IPS DF 4.7 (cell line): Measurements from ENCODE around the gene STK32C.
"Not testable (repeated sequence)": the region's sequence is repeated elsewhere in the genome, so short reads cannot be mapped to it uniquely, and the experiment has no call there.

ENCODE experiments used
- DNase-seq: peaks from one replicate; pipeline ENCODE4 v3.0.0-alpha.2; 2013; ENCODE audit warnings: low spot score; ENCODE audit errors: extremely low read depth

STK32C gene

GRCh38 chr10:132302421-132303310 is 5.1 kb downstream of the STK32C start:
- DNase-seq = no peak

GRCh38 chr10:132301371-132302330 is 6.1 kb downstream of the STK32C start:
- DNase-seq = no peak

DNA sequence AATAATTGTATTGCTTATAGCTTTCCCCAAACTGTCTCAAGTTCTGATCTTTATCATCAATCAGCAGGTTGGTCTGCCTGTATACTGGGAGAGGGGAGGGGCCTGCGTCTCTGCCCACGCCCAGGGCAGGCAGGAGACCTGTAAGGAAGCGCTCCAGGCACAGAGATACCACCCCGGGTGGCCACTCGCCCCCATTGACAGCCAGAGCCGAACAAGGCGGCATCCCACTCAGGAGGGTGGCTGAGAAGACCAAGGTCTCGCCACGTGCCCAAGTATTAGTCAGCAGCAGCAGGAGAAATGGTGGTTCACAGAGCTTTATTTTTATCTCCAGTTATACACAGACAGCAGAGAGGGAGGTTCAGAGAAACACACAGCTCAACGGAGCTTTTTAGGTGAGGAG is 7.2 kb downstream of the STK32C start:
- no peak for DNase-seq

- DNase-seq = no peak
Observed at GRCh38 chr10:132299371-132300336, 8.1 kb downstream of the STK32C start.

DNA sequence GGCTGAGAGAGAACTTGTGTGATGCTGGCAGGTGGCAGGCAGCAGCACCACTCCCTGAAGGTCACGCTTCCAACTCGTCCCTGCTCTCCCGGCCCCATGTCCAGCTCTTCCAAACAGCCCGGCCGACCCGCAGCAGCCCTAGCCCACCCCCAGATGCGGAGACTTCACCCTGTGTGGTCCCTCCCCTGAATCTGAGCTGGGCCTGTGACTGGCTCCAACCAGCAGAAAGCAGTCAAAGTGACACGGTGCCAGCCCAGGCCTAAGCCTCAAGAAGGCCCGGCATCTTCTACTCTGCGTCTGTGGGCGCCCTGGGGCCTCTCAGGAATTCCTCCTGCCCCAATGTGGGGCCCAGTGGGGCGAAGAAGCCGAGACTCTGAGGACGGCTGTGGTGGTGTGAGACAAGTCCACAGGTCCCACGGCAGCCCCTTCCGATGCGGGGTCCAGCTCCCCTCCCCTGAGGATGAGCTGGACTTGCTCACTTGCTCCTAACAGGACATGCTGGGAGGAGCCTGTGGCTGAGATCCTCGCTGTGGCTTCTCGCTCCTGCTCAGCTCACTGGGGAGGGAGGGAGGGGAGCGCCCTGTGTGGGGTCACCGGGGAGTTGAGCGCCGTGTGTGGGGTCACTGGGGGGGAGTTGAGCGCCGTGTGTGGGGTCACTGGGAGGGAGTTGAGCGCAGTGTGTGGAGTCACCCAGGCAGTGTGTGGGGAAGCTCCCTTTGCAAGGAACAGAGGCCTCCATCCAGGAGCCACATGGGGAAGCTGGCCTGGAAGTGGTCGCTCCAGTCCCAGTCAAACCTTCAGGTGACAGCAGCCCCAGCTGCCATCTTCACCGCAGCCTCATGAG is 9.5 kb downstream of the STK32C start:
- DNase-seq = no peak

GRCh38 chr10:132297526-132297925 is 10.2 kb downstream of the STK32C start:
- DNase-seq = no peak

DNA sequence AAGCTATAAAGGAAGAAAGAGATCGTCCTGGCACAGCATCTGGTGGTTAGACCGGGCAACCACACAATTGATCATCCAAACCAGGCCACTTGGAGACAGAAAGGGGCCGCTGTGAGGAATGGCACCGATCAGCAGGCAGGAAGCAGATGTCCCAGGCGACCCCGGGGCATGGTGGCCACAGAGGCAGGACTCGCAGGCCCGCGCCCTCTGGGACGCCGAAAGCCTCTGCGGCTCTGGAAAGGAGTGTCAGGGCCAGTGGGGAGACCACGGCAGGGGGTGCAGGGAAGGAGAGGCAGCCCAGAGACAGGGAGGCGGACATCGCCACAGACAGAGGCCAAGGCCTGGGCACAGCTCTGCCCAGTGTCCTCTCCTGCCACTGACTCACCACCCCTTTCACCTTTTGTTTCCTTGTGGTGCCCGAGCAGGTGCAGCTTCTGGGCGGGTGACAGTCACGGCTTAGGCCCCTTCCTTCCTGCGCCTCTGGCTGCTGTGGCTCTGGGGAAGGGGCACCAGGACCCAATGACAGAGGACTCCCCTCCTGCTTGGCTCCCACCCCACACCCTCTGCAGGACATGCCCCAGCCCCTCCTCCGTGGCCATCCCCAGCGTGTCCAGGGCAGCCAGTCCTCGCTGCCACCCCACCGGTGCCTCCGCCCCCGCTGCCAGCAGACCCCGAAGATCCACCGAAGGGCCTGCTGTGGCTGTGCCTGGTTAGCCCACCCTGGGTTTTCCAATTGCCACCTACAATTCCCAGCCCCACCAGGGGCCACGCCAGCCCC is 10.9 kb downstream of the STK32C start:
- no peak for DNase-seq

GRCh38 chr10:132295481-132295880 is 12.3 kb downstream of the STK32C start:
- DNase-seq = not testable (repeated sequence)

DNA sequence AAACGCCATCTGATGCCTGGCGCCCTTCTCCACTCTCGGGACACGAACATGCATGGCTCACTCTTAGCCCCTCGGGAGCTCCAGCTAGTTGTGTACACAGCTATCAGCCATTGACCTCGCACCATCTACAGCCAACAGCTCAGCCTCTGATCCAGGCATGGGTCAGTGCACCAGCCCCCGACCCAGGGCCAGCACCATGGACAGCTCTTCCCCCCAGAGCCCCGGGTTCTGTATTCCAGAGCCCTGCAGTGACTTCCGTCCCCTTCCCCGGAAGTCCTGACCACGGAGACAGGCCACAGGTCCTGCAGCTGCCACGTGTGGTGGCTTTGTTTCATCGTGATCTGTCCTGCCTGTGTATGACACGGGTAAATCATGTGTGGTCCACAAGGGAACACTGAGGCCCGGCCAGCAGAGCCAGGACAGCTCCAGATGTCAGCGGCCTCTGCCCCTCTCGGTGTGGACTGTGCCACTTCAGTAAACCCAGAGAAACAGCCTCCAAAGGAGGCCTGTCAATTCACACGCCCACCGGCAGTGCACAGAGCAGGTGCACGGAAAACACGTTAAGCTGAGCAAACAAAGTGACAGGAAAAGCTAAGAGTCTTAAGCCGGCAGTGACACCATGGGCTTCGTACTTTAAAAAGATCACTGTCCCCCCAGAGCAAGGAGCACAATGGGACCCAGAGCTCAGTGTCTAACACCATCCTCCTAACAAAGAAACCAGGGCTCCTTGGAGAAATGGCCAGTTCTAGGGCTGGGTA is 13.0 kb downstream of the STK32C start:
- DNase-seq = no peak

- no peak for DNase-seq
Observed at GRCh38 chr10:132293813-132294520, 13.8 kb downstream of the STK32C start.

DNA sequence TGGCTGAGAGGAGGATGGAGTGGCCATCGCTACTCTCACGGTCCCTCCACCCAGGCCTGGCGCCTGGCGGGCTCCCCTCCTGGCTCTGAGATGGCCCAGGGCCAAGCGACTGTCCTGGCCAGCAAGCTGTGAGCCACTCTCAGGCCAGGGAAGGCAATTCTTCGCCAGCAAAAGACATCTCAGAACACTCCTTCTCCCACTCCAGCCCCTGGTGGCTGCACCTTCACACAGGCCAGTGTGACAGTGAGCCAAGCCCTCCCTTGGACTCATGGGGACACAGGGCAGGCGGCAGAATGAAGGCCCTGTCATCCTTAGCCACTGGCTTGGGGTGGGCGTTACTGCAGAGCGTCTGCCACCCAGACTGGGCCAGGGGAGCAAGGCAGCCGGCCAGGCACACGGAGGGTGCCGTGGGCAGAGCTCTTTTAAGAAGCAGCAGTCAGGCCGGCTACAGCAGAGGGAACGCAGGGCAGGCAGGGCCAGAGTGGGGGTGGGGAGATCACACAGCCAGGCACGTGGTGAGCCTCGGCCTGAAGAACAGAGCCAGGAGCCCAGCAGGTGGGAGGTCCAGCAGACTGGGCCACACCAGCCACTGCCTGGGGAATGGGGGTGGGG is 14.4 kb downstream of the STK32C start:
- DNase-seq = no peak

- DNase-seq = no peak
Observed at GRCh38 chr10:132292287-132293200, 15.2 kb downstream of the STK32C start.

DNA sequence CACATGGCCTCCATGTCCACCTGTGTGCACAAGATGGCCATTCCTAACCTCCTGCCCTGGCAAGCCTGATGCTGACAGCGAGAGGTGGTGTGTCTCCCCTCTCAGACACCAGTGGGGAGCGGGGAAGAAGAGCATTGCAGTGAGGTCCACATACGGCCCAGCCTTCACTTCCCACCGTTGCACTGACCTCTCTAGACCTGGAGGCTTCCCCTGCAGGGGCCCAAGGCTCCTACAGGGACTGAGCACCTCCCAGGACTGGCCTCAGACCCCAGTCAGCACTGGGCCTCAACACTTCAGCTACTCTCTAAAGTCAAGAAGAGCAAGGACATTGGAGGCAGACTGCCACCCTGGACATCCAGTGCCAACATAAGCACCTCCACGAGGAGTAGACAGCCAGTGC is 15.9 kb downstream of the STK32C start:
- DNase-seq = no peak

- DNase-seq = no peak
Observed at GRCh38 chr10:132290631-132291030, 17.1 kb downstream of the STK32C start.

DNA sequence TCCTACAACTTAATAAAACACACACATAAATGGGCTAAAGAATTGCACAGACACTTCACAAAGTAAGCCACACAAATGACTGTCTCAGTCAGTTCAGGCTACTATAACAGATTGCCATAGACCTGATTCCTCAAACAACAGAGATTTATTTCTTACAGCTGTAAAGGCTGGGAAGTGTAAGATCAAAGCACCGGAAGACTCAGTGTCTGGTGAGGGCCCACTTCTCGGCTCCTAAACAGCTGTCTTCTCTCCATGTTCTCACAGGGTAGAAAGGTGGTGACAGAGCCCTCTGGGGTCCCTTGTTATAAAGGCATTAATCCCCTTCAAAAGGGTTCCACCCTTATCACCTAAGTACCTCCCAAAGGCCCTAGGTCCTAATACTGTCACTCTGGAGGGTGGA is 18.3 kb downstream of the STK32C start:
- DNase-seq = no peak

GRCh38 chr10:132283604-132284382 is 24.0 kb downstream of the STK32C start:
- no peak for DNase-seq
